GM19239 (cell line): ENCODE measurements around the gene TNKS2.
A peak's percentile ranks its signal among the peaks of the same experiment; 100 is the strongest.
"Not testable (repeated sequence)": the region's sequence is repeated elsewhere in the genome, so short reads cannot be mapped to it uniquely, and the experiment has no call there.

Experiments used
- DNase-seq: peaks from one replicate; pipeline ENCODE4 v3.0.0; 2011; ENCODE audit warnings: low spot score; ENCODE audit not compliant: insufficient read length
- FAIRE-seq: peaks from 2 replicates; lab custom pipeline; 2011; peaks lifted over from hg19 to GRCh38; lab: Jason Lieb, UNC

TNKS2 gene

DNA sequence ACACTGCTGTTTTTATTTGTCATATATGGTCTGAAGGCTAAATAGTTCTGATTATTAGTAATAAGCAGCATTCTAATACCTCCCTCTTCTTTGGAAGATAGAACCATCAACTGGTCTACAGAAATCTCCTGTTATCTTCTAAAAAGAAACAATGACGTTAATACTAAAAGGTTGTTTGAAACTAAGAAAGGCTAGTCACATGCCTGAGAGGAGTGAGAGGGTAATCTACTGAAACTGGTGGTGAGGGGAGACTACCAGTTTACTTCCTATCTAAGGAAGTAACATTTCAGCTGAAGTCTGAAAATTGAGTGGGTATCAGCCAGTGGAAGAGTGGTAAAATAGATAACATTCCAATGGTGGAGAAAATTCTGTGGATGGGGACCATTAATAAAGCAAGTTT is 62.7 kb downstream of the TNKS2 start:
- FAIRE-seq (no peak), DNase-seq (no peak)

DNA sequence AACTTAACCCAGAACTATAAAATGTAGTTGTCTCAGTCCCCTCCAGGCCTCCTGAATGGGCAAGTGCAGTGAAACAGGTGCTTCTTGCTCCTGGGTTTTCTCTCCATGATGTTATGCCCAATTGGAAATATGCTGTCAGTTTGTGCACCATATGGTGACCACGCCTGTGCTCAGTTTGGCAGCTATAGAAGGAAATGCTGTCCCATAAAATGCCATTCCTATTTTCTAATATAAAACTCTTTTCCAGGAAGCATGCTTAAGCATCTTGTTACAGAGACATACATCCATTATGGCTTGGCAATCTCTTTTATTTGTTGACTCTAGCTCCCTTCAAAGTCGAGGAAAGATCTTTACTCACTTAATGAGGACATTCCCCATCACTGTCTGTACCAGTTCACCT is 65.9 kb downstream of the TNKS2 start:
- FAIRE-seq (no peak), DNase-seq (no peak)

DNA sequence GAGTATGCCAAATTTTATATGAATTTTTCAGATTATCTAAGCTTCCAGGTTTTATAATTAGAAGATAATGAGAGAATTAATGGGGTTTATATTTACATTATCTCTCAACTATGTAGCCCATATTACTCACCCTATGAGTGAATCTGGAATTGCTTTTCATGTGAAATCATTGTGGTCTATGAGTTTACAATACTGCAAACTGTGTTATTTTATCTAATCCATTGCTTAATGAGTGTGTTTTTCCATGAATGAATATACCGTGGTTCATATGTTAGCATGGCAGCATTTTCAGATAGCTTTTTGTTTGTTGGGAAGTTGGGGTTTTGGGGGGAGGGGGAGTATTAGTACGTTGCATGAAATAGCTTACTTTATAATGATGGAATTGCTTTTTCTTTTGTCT is 66.5 kb downstream of the TNKS2 start:
- DNase-seq = no peak
- FAIRE-seq = no peak

DNA sequence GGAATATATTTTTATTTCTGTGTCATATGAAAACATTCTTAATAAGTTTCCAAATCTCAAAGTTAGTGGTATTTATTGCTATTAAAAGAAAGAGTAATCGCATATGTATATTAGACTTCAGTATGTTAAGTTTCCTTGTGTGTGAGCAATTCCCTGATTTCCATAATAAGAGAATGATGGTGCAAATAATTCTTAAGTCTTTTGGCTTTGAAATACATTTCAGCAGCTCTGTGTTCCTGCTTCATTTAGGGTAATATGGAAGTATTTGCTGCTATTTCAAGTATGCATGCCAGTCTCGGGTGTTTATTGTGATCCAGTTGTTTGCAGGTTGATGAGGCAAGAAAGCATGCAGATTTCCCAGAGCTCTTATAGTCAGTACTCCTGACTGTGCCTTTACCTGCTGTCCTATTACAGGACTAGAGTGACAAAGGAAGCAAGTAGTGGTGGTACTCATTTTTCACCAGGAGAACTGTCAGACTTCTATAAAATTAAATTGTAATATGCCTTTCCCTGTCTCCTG is 67.4 kb downstream of the TNKS2 start:
- FAIRE-seq (peak; percentile 33), DNase-seq (no peak)

DNA sequence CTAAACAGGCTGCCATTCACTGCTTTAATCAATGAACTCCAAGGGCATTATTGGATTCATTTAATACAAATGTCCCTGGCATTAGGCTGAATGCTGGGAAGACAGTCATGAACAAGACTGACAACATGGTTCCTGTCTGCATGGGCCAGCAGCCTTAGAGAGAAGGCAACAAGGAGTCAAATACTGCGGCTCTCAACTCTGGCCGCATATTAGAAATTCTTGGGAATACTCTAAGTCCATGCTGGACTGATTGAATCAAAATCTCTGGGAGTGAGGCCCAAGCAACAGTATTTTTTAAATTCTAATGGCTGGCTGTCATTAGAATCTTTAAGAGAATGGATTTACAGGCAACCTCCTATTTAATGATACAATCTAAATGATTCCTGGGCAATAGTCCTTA is 76.9 kb downstream of the TNKS2 start:
- no peak for DNase-seq
- FAIRE-seq = no peak

DNA sequence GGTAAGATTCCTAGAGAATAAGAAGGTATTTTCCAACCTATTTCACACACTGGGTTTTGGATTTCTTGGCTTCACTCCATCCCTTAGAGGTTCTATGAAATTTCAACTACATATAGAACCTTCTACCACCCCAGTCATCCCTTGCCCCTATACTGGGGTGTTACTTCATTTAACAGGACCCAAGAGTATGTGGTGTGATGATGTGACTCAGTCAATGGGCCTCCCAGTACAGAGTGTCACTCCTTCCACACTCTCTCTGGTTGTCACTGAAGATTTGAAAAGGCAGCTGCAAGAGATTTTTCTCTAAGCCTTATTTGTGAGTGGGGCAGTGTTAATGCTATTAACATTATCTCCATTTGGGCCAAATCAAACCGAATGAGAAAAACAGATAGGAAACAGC is 77.6 kb downstream of the TNKS2 start:
- DNase-seq (no peak), FAIRE-seq (no peak)

DNA sequence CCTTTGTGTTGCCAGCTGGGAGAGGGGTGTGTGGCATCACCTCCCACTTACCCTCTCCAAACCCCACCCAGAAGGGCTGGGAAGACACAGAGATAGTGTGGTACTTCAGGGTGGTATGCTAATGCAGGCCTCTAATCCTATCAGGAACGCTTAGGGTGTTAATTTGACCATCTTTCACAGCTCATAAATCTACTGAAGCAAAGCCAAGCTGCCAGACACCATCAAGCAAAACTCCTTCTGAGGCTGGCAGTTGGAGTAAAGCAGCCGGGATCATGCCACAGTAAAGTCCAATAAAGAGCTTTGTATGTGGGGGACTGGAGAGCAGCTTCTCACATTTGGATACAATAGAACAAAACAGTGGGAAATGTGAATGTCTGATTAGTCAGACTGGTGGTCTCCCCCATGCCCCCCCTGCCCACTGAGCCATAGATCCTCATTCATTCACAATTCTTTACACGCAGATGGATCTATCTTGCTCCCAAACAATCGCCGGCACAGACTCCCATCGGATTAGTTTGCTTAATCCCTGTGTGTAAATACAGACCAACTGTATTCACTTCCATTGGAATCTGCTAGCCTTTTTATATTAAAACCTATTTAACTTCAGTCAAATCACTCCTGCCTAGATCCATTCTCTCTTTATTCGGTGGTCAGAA is 81.4 kb downstream of the TNKS2 start:
- FAIRE-seq (no peak), DNase-seq (no peak)

DNA sequence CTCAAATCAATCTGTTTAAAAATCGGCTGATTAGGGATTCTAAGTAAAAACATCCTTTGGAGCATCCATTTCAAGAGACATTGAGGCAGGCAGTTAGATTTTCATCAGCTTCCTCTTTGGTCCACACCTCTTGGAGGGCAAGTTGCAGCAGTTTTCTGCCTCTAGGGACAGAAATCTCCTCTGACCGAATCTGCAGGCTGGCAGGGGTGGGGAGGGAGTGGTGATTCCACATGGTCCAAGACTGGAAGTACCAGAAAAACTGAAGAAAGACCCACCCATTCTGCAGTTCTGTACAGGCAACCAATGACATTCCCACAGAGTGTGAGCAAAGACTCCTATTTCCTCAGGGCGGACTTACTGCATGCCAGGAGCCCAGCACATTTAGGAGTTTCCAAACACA is 82.1 kb downstream of the TNKS2 start:
- no peak for DNase-seq
- no peak for FAIRE-seq

DNA sequence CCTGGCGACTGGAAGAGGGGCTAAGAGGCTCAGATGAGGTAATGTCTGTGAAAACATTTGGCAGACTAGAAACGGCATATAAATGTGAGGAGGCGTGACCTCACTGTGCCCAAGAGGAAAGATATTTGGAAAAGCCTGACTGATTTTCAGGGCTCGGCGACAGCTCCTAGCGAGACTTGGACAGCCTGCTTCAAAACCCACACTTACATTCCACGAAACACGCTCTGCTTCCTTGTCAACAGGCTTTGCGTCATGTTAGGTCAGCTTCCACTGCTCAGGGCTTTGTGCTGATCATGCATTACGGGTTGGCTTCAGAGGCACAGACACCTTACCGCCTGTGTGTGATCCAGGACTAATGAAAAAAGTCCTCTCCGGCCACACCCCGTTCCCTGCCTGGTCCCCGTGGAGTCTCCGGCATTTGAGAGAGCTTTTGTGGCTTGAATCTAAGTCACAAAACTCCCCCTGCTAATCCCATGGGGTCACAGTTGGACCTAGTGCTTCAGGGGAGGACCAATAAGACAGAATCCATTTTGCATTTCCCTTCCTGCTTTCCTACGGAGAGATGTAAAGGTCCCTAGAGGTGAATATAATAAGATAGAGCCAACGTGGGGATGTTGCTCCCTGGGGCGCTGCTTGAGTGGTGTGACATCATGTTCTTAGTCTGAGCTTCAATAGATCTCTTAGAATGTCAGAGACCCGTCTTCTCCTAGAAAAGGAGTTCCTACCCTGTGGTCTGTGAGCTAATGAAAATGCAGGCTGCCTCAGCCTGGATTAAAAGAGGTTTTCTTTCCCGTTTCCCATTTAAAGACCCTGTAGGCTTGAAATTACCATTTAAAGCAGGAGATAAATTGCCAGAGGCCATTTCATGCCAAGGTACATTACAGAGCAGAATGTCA is 85.6 kb downstream of the TNKS2 start:
- no peak for FAIRE-seq
- no peak for DNase-seq

DNA sequence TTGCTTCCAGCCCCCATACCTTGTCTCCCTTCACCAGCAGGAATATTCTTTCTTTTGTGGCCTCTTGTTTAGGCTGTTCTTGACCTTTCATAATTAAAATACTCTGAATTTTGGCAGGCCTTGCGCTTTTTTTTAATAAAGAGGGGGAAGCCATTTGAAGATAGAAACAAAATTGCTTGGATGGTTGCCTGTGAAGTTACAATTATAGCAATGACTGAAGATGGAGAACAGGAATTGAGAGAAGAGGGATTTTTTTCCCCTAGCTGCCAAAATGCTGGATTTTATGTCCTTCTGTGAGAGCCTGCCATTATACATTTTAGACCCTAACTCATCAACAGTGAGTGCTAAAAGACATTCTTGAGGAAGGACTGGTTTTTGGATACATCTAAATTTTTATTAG is 86.3 kb downstream of the TNKS2 start:
- FAIRE-seq (no peak), DNase-seq (no peak)

DNA sequence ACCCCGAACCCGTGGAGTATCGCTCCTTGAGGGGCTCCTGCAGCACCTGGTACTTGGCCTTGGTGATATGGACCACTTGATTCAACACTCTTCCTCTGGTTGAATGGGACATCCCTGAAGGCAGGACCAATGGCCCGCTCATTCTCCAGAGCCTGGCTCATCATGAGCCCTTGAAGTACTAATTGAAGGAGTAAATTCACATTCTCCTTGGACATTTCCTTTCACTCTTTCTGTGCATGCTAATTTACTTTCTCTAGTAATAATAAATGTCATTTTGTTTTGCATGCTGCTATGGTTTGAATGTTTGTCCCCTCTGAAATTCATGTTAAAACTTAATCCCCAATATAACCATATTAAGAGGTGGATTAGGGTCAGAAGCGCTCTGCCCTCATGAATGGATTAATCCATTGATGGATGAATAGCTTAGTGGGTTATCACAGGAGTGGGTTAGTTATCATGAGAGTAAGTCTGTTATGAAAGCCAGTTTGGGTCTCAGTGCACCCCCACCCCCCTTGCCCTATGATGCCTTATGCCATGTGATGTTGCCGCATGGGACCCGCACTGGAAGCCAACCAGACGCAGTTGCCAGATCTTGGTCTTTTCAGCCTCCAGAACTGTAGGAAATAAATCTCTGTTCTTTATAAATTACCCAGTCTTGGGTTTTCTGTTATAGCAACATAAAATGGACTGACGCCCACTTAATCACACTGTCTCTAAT is 87.3 kb downstream of the TNKS2 start:
- DNase-seq = no peak
- no peak for FAIRE-seq

DNA sequence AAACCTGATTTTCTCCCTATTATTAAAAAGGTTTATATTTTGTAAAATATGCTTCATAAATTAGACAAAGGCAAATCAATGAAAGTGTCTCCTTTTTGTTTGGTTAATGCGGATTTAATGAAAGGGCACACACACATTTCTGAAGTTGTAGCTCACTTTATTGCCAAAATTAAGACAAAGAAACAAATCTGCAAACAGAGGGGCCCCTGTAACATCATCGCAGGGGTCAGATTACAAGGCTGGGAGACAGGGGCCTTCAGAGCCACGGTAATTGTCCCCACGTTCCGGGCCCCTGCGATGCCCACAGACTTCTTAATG is 88.7 kb downstream of the TNKS2 start:
- DNase-seq (no peak), FAIRE-seq (no peak)

DNA sequence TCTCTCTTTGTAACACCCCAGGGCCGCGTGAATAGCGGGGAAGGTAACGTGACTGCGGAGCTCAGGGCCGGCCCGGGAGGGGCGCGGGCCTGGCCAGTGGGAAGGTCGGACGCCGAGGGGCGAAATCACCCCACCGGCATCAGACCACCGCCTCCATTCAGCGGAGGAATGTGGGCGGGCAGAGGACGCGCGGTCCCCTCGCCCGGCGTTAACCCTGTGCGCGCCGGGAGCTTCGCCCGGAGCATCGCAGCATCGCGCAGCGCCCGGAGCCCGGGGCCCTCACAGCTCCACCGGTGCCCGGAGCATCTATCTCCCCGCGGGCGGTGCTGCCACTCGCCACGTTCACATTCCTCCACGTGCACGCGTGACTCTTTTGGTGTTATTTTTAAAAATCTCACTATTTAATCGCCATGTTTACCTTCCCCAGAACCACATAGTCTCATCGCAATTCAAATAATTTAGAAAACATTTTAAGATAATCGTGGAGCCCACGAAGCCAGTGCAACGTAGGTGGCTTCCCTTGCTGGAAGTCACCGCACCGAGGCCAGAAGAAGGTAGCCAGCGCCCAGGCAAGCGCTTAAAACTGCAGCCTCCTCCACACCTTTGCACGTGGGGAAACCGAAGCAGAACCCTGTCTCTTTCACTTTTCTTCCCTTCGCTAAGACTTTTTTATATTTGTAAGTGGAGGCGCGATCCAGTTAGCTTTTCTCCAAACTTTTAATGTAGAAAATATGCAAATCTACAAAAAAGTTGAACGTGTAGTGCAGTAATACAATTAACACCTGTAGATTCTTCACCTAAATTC is 89.2 kb downstream of the TNKS2 start:
- no peak for FAIRE-seq
- DNase-seq = no peak

DNA sequence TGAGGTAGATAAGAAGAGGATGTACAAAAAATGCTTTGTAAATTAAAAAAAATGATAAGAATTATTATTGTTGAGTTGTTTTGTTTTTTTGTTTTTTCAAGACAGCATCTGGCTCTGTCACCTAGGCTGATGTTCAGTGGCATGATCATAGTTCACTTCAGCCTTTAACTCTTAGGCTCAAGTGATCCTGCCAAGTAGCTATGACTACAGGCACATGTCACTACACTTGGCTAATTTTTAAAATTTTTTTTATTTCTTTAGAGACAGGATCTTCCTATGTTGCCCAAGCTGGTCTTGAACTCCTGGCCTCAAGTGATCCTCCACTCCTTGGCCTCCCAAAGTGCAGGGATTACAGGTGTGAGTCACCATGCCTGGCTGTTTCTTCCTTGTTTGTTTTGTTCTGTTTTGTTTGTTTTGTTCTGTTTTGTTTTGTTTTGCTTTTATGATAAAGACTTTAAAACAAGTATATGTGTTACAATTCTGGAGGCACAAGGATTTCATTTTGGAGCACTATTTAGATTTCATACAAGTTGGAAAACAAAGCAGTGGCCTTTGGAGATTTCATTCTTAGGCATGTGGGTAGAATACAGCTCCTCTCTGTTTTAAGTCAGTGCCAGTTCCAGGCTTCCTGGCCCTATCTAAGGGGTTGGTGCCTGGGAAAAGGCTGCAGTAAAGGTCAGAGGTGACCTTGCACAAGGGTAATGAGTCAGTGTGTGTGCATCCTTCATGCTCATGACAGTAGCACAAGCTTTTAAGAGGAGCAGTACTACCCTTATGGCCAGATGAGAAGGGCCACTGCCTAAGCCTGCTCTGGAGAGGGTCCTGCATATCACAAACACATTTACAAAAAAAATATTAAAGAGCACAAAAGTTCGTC is 93.1 kb downstream of the TNKS2 start:
- no peak for FAIRE-seq

DNA sequence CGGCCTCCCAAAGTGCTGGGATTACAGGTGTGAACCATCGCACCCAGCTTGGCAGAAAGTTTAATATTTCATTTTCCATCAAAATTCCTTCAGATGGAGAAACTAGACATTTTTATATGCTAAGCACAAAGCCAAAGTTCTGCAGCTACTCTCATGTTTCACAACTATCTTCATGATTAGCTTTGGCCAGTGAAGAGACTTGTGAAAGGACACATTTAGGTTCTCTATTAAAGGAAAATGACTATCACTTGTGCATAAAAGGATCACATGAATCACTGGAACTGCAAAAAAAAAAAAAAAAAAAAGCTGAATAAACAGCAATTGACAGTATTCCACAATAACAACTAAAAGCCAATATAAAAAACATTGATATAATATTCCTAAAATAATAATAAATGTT is 94.8 kb downstream of the TNKS2 start:
- no peak for DNase-seq
- FAIRE-seq = no peak

More for the DNA sequence above, 93.1 kb downstream of the TNKS2 start:
- DNase-seq = no peak

DNA sequence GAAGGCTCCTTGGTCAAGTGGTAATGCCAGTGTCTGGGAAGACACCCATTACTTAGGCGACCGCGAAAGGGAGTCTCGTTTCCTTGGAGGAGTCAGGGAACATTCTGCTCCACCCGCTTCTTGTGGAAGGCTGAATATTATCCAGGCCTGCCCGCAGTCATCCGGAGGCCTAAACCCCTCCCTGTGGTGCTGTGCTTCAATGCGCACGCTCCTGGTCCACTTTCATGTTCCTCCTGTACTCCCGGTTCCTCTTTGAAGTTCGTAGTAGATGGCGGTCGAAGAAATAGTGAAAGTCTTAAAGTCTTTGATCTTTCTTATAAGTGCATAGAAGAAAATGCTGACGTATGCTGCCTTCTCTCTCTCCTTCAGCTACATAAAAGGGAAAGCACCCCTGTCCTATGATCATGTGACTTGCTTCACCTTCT is 96.0 kb downstream of the TNKS2 start:
- not testable (repeated sequence) for DNase-seq, FAIRE-seq

DNA sequence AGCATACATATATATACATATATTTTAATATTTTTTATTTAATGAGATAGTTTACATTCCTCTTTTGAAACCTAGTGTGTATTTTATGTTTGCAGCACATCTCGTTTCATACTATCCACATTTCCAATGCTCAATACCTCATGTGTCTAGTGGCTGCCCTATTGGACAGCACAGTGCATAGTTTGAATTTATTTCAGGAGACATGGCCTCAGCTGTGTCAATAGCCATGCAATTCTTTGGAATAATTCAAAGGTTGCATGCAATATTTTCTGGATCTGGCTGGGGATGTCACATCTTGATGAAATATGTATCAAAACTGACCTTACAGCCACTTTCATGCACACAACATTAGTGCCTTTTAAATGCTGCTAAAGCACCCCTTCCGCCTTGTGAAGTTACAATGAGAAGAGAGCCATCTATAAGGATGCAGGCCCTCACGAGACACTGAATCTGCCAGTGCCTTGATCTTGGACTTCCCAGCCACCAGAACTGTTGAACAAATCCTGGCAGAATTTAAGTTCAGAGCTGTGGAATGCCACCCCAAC is 98.1 kb downstream of the TNKS2 start:
- FAIRE-seq (no peak), DNase-seq (no peak)

DNA sequence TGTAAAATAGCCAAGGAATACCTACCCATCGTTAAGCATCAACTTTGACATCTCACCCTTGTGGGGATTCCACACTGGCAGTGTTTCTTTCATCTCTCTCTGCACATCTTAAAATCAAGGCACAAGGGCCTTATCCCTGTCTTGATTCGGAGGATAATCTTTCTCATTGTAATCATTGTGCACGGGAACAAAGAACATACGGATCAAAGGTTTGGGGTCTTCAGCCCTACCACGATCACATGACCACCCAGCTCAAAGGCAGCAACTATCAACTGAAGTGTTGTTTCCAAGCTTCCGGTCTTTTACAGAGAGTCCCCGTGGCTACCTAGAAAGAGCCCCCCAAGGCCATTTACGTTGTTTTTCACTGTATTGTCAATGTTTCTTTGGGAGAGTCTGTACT is 99.2 kb downstream of the TNKS2 start:
- no peak for DNase-seq
- no peak for FAIRE-seq
